Measurements from ENCODE around the gene ZBTB11. TPM values are rescaled to one million over a fixed set of nuclear protein-coding genes. Genes with fewer than 3 reads are reported as not detected.

ZBTB11 gene
- total and polyA plus RNA-seq, 2 donors (not counting 3 experiments of a cell fraction or from before 2014, with no cell fraction given), result 4.2 to 15.8 TPM

GRCh38 chr3:101689286-101689685, 12.4 kb upstream of the ZBTB11 start:
- ChIA-PET CTCF (no interaction called here), POLR2A (no interaction called here)
- Histone ChIP-seq H4K20me1 (replicated peaks; ENCODE audit: control insufficient read depth, extremely low read depth, insufficient read depth, low read length) (peaks cover 2% of the 10 kb centered on the region), H3K27me3 (ENCODE audit: control insufficient read depth in 2 of 2, insufficient read depth in 2 of 2, low read length in 2 of 2) (no peaks in the 10 kb centered on the region), H3K27ac (ENCODE audit: insufficient read depth, low read depth, low read length) (no peak overlapping the region), H3K36me3 (ENCODE audit: control insufficient read depth in 2 of 2, extremely low read depth in 1 of 2, insufficient read depth in 2 of 2, low read length in 2 of 2) (peaks cover 0 to 4% of the 10 kb centered on the region in 2 experiments), H3K4me2 (ENCODE audit: insufficient read depth, low read length) (no peak overlapping the region), H3K9ac (replicated peaks; ENCODE audit: extremely low read depth, insufficient read depth, low read length) (no peak overlapping the region), H3K9me1 (replicated peaks; ENCODE audit: control insufficient read depth, extremely low read depth, insufficient read depth, low read length) (no peaks in the 10 kb centered on the region), H3K79me2 (ENCODE audit: control insufficient read depth, insufficient read depth, low read length) (peaks cover 22% of the 10 kb centered on the region), H3K9me3 (replicated peaks; ENCODE audit: control insufficient read depth, insufficient read depth, low read length) (no peaks in the 10 kb centered on the region), H2AFZ (ENCODE audit: low read depth, low read length) (no peak overlapping the region), H3K4me1 (ENCODE audit: control insufficient read depth, extremely low read depth, insufficient read depth, low read length) (peaks cover 11% of the 10 kb centered on the region), H3K4me3 (replicated peaks in 1 of 3; ENCODE audit: insufficient read depth in 1 of 3, low read depth in 1 of 3, low read length in 3 of 3) (no peak overlapping the region)
- intact Hi-C loops (cut with micrococcal nuclease), result no loop called here
- TF ChIP-seq JUN (IDR thresholded peaks at IDR 0.05; ENCODE audit: borderline replicate concordance, insufficient read depth, insufficient read length, low read depth), result no peak
- TF ChIP-seq GATA2 (IDR thresholded peaks at IDR 0.05; ENCODE audit: insufficient read depth, insufficient read length, low read depth, low read length), result no peak
- no peak for TF ChIP-seq POLR2A (IDR thresholded peaks at IDR 0.05; ENCODE audit: low read depth, low read length)
- TF ChIP-seq MAX (IDR thresholded peaks at IDR 0.05; ENCODE audit: insufficient read depth, insufficient read length), result no peak
- no peak for TF ChIP-seq MYC (IDR thresholded peaks at IDR 0.05; ENCODE audit: low read depth, low read length)
- no peak for TF ChIP-seq EZH2 (IDR thresholded peaks at IDR 0.05; ENCODE audit: borderline replicate concordance, low read depth, low read length, severe bottlenecking)
- no peak for TF ChIP-seq FOS (IDR thresholded peaks at IDR 0.05; ENCODE audit: borderline replicate concordance, insufficient read depth, low read length)
- TF ChIP-seq CTCF (IDR thresholded peaks at IDR 0.05; ENCODE audit: extremely low read depth in 1 of 2, insufficient read depth in 1 of 2, low read depth in 1 of 2, low read length in 2 of 2), result no peak
- TF ChIP-seq POLR2AphosphoS5 (IDR thresholded peaks at IDR 0.05; ENCODE audit: insufficient read depth, low read depth, low read length), result no peak
- FAIRE-seq (no peak), DNase-seq (ENCODE audit: low read depth, low spot score) (no peak)
- BruUV-seq (replicated peaks), result no TSS peak
- dilution Hi-C loops (cut with MboI; ENCODE audit: extremely low pct_ligation_motif_present, low sequenced_read_pairs), result no loop called here

Data from endothelial cell of umbilical vein (primary cell).